Aorta (tissue), 5 donors: ENCODE data around the gene MTSS2. TPM values are rescaled to one million over a fixed set of nuclear protein-coding genes. Genes with fewer than 3 reads are reported as not detected.
A peak's percentile ranks its signal among the peaks of the same experiment; 100 is the strongest.

Source experiments
- ATAC-seq: fragments of 200-7000 bp; cut with Tn5 transposase; one replicate; pipeline ENCODE4 v1.9.1; 2022; ENCODE audit warnings: moderate library complexity; ENCODE audit not compliant: low FRiP score
- DNase-seq, 2 donors: peaks; one replicate each; pipeline ENCODE4 v3.0.0-alpha.2; 2020
- H3K27ac ChIP-seq, 2 donors: one replicate each; pipeline ENCODE4 v1.5.1; 2013; ENCODE audit warnings: low read length in 2 of 2, mild to moderate bottlenecking in 2 of 2, moderate library complexity in 2 of 2, control low read depth in 1 of 2, inconsistent platforms in 1 of 2, low read depth in 1 of 2
- H3K27me3 ChIP-seq, 2 donors: one replicate each; pipeline ENCODE4 v1.6.1; 2013; ENCODE audit warnings: control low read depth in 1 of 2, low read length in 1 of 2, mild to moderate bottlenecking in 1 of 2, moderate library complexity in 1 of 2; ENCODE audit not compliant: insufficient read depth in 2 of 2, control insufficient read depth in 1 of 2
- H3K36me3 ChIP-seq, 2 donors: one replicate each; pipeline ENCODE4 v1.6.1; 2013; ENCODE audit warnings: control low read depth in 1 of 2, low read length in 1 of 2, mild to moderate bottlenecking in 1 of 2; ENCODE audit not compliant: insufficient read depth in 2 of 2, control insufficient read depth in 1 of 2
- H3K4me1 ChIP-seq, 2 donors: one replicate each; pipeline ENCODE4 v1.6.1; 2013; ENCODE audit warnings: low read length in 2 of 2, control low read depth in 1 of 2, mild to moderate bottlenecking in 1 of 2, moderate library complexity in 1 of 2; ENCODE audit not compliant: insufficient read depth in 2 of 2, control insufficient read depth in 1 of 2
- H3K4me3 ChIP-seq, 2 donors: one replicate each; pipeline ENCODE4 v1.5.1; 2013; ENCODE audit warnings: low read length in 2 of 2, control low read depth in 1 of 2, mild to moderate bottlenecking in 1 of 2
- H3K9me3 ChIP-seq: one replicate; pipeline ENCODE4 v1.6.1; 2013; ENCODE audit warnings: mild to moderate bottlenecking, low read length; ENCODE audit not compliant: control insufficient read depth
- WGBS, 2 donors: extraction: QIAGEN DNeasy Blood & Tissue Kit; methylation state at CpG; one replicate each; pipeline ENCODE4 v1.1.7; 2013; 5-methylcytosine and 5-hydroxymethylcytosine counted together
- intact Hi-C, 2 donors: fragments of 100-400 bp; cut with DNase I; formaldehyde crosslinking; loops; one replicate each; pipeline versions ENCODE4 v1.14.2 to v1.15.0; 2022
- polyA plus RNA-seq, 2 donors: library from polyadenylated mRNA; stranded (reverse); fragments of 200-250 nt; gene quantifications; one replicate each; pipeline ENCODE4 v1.2.3, GENCODE V29; 2013
- total RNA-seq, 2 donors: library from RNA; stranded (reverse); fragmentation: NEBNext Ultra II Directional; extraction: Animal tissue kit (Norgen Biotek cat#: 25700); gene quantifications; one replicate each; pipeline ENCODE4 v1.2.1, GENCODE V29; 2021
- donor health status: healthy with polysubstance abuse.
- donor health status: Bipolar disorder and iron deficiency.
- donor health status: DM: no; HTN: no; CAD: no.
- donor health status: DM: no; HTN: no; CAD: no.
- donor health status: DM: yes; HTN: yes; CAD: no.

Gene MTSS2
- total and polyA plus RNA-seq, 4 donors = 22.0 to 87.4 (median 49.6) TPM

DNA sequence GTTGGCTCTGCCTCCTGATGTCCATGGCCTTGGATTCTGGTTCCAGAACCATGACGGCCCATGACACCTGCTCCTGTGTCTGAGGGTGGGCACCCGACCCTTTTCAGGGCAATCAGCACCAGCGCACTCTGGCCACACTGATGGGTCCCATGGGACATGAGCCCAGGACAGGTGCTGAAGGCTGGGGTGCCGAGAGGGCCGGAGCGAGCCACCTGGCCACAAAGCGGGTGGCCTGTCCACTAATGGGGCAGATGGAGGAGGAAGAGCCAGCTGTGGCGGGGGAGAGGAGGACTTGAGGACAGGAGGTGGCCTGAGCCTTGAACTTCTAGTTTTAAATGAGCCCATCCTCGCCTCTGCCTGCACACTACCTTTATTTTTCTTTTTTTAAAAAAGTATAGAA lies 31.2 kb upstream of the MTSS2 start:
- Histone ChIP-seq H3K27ac (no peak overlapping the region), H3K4me1 (no peaks in the 10 kb centered on the region), H3K4me3 (no peak overlapping the region), H3K27me3 (no peaks in the 10 kb centered on the region), H3K36me3 (no peaks in the 10 kb centered on the region), H3K9me3 (no peaks in the 10 kb centered on the region)
- no peak for DNase-seq
- ATAC-seq = no peak
- 95 to 98% methylated on average over 9 of the region's 9 CpGs for WGBS, 2 donors
- intact Hi-C loops = loop anchor here in 1 of 2 donors (5.0 kb wide), 1 partner anchor 35 kb away; no protein-coding TSS in a partner anchor

DNA sequence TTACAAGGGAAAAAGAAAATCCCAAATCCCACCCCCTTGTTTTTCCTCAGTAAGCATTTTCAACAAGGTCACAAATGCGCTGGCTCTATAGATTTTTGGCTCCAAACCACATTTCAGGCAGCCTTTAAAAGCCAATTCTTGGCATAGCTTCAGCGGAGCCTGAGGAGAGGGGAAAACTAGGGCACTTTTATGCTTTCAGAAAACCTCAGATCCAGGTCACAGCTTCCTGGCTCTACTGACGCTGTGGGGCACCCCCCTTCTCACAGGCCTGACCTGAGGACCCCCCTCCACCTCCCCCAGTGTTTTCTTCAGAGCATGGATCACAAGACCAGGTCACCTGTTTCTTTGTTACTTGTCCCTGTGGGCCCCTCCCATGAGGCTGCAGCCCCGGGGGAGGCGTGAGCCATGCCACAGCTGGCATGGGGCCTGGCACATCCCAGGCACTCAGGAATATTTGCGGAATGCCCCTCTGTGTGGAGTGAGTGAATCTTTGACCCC lies 30.1 kb upstream of the MTSS2 start:
- DNase-seq (no peak), ATAC-seq (no peak)
- intact Hi-C loops = loop anchor here in 1 of 2 donors (5.0 kb wide), 1 partner anchor 36 kb away; no protein-coding TSS in a partner anchor
- Histone ChIP-seq H3K4me1 (no peaks in the 10 kb centered on the region), H3K27me3 (no peaks in the 10 kb centered on the region), H3K27ac (peak overlapping the region; percentile 47 to 83), H3K4me3 (no peak overlapping the region), H3K9me3 (no peaks in the 10 kb centered on the region), H3K36me3 (no peaks in the 10 kb centered on the region)
- WGBS, 2 donors = 19% methylated on average over 6 of the region's 6 CpGs

DNA sequence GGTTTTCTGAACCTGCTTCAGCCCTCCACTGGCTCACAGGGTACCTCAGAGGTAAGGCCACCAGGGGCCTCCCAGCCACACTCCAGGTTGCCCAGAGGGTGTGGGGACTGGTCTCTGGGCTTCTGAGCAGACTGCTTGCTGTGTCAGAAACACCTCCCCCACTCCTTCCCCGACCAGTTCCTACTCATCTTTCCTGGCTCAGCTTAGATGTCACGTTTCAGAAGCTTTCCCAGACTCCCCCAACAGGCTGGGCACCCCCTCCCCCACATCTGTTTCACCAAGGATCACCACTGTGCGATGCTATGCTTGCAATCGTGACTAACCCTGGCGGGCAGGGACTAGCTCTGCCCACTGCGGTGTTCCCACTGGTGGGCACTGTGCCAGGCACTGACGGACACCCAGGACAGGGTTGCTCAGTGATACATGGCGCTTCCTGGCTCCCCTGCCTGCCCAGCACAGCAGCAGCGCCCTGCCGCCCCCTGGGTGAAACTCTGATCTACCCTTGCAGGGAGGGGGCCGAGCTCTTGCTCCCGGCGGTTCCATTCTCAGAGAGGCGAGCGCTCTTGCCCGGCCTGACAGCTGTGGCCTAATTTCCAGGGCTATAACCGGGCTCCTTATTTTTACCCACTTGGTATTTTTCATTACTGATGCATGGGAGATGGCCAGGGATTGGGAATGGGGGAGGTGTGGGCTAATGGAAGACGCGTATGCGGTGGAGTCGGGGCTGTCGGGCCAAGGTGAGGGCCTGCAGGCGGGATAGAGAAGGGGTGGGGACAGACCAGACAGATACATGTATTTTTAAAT lies 29.4 kb upstream of the MTSS2 start:
- intact Hi-C loops = loop anchor here in 1 of 2 donors (5.0 kb wide), 1 partner anchor 37 kb away; no protein-coding TSS in a partner anchor
- DNase-seq = peak; percentile 95 to 98
- H3K27me3 ChIP-seq = no peaks in the 10 kb centered on the region

DNA sequence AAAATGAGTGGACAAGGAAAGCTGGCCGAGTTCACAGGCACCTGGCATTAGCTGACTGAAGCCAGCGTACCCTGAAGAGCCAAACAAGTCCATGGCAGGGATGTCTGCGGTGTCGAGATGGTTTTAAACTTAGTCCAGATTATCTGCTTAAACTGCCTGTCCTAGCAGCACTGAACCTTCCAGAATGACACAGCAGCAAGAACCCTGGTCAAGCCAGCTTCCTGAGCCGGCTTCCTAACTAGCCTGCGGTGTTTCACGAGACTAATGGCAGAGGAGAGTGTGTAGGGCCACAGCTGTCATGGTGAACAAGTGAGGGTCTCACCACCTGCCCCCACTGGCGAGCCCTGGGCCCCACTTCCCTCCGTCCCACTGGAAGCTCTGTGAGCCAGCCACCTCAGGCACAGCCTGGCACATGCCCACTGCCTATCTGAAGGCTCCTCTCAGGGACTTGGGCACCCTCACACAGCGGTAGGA lies 28.8 kb upstream of the MTSS2 start:
- WGBS, 2 donors = 59 to 70% methylated on average over 10 of the region's 10 CpGs

More for the DNA sequence above, 29.4 kb upstream of the MTSS2 start:
- WGBS, 2 donors = 9 to 15% methylated on average over 23 of the region's 23 CpGs
- ATAC-seq = peak; percentile 83
- Histone ChIP-seq H3K4me3 (no peak overlapping the region), H3K9me3 (no peaks in the 10 kb centered on the region), H3K27ac (peak overlapping the region; percentile 47 to 83), H3K4me1 (no peaks in the 10 kb centered on the region), H3K36me3 (no peaks in the 10 kb centered on the region)

DNA sequence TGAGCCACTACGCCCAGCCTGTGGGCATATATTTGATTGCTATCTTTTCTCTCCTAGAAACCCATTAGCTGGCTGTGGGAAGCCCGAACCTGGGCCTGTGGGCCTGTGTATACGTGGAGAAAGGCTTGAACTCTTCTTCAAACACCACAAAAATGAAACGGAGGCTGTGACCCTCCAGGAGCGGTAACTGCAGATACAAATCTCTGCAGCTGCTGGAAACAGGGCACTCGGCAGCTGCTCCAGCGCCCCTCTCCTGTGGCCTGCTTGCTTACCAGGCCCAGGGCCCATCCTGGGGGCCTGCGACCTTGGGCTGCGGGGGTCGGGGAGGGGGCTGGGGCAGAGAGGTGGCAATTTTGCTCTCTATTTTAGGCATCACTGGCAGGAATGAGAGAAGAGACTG lies 28.0 kb upstream of the MTSS2 start:
- ATAC-seq (no peak), DNase-seq (no peak)
- H3K9me3 ChIP-seq = no peaks in the 10 kb centered on the region
- H3K27ac ChIP-seq = no peak overlapping the region
- intact Hi-C loops = no loop called here
- no peak overlapping the region for H3K4me3 ChIP-seq
- H3K4me1 ChIP-seq = no peaks in the 10 kb centered on the region
- H3K27me3 ChIP-seq = no peaks in the 10 kb centered on the region
- WGBS, 2 donors = 94 to 95% methylated on average over 10 of the region's 10 CpGs
- H3K36me3 ChIP-seq = no peaks in the 10 kb centered on the region

More for the DNA sequence above, 28.8 kb upstream of the MTSS2 start:
- H3K27ac ChIP-seq = peak overlapping the region in 1 of 2 donors; percentile 83
- intact Hi-C loops = loop anchor here in 1 of 2 donors (5.0 kb wide), 1 partner anchor 38 kb away; no protein-coding TSS in a partner anchor
- DNase-seq (no peak), ATAC-seq (no peak)
- H3K27me3 ChIP-seq = no peaks in the 10 kb centered on the region
- H3K4me1 ChIP-seq = no peaks in the 10 kb centered on the region
- no peaks in the 10 kb centered on the region for H3K36me3 ChIP-seq
- H3K4me3 ChIP-seq = no peak overlapping the region
- no peaks in the 10 kb centered on the region for H3K9me3 ChIP-seq

DNA sequence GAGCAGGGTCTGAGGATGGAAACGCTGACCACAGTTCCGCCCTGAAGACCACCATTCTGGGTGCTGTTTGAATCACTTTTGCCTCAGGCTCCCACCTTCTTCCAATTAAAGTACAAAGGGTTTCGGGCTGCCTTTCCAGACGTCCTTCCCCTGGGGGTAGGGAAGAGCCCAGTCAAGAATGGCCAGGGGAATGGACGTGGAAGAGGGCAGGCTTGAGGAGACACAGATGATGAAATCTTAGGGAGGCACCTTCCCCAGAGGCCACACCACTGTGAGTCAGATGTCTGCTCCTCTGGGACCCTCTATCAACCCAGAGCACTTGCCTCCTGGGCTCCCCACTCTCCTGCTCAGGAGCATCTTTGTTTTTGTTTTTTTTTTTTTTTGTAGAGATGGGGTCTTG lies 27.5 kb upstream of the MTSS2 start:
- DNase-seq (no peak), ATAC-seq (no peak)
- no peaks in the 10 kb centered on the region for H3K27me3 ChIP-seq
- no peaks in the 10 kb centered on the region for H3K36me3 ChIP-seq
- 77 to 87% methylated on average over 5 of the region's 5 CpGs for WGBS, 2 donors
- H3K9me3 ChIP-seq = no peaks in the 10 kb centered on the region
- H3K27ac ChIP-seq = no peak overlapping the region
- no peak overlapping the region for H3K4me3 ChIP-seq
- intact Hi-C loops = no loop called here
- no peaks in the 10 kb centered on the region for H3K4me1 ChIP-seq

DNA sequence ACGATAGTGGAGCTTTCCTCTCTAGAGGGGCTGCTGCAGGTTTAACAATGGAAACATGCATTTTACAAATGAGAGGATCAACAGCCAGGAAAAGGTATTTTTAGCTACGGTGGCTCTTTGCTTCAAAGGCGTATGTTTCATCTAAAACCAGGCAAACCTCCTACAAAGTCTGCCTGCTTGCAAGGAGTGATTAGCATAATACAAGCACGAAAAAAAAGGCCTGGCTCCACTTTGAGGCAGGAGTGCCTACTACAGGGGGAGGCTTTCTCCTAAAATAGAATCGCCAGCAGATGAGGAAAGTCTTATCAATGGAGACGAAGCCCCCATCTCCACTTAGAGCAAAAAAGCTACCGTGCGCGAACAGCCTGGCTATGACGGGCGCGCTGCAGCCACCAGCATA lies 27.1 kb upstream of the MTSS2 start:
- no peaks in the 10 kb centered on the region for H3K27me3 ChIP-seq
- no peaks in the 10 kb centered on the region for H3K36me3 ChIP-seq
- H3K27ac ChIP-seq = no peak overlapping the region
- no peaks in the 10 kb centered on the region for H3K9me3 ChIP-seq
- no peak overlapping the region for H3K4me3 ChIP-seq
- no peaks in the 10 kb centered on the region for H3K4me1 ChIP-seq
- DNase-seq (no peak), ATAC-seq (no peak)
- 67 to 71% methylated on average over 12 of the region's 12 CpGs for WGBS, 2 donors
- intact Hi-C loops = no loop called here

DNA sequence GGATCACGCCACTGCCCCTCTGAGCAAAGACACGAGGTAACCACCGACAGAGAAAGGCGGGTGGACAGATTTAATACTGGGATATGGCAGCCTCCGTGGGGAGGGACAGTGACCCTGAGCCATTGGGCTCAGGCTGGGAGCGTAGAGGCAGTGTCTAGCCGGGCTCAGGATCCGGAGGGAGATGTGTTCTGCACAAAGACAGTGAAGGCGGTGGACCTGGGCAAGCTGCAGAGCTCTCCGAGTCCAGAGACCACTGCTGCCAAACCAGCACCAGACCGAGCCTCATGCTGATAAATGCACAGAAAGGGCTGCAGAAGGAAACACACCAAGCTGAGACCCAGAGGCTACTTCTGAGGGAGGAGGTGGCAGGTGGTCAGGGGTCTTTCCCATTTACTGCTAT lies 26.5 kb upstream of the MTSS2 start:
- Histone ChIP-seq H3K27ac (no peak overlapping the region), H3K4me3 (no peak overlapping the region), H3K9me3 (no peaks in the 10 kb centered on the region), H3K36me3 (no peaks in the 10 kb centered on the region), H3K27me3 (no peaks in the 10 kb centered on the region), H3K4me1 (no peaks in the 10 kb centered on the region)
- ATAC-seq (no peak), DNase-seq (no peak)
- intact Hi-C loops = no loop called here
- WGBS, 2 donors = 82% methylated on average over 11 of the region's 11 CpGs
